Measurements from ENCODE around the gene XYLT1.

XYLT1 gene

DNA sequence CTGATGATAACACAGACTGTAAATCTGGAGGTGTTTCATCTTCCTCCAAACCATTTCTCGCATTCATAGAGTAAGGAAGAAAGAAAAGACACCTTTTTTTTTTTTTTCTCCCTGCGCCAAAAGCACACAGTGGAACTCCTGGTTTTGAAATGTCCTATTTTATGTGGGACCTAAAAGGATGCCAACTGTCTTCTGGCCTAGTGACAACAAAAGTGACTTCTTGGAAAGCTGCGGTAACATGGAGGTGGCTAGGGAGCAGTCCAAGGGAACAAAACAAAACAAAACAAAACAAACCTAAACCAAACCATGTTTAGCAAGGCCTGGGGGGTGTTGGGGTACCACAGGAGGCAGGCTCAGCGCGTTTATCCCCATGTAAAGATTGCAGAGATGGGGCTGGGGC is 174.8 kb downstream of the XYLT1 start:
- DNase-seq (ENCODE audit: extremely low read depth, low read depth), result no peak
- TF ChIP-seq, protein P1, sequence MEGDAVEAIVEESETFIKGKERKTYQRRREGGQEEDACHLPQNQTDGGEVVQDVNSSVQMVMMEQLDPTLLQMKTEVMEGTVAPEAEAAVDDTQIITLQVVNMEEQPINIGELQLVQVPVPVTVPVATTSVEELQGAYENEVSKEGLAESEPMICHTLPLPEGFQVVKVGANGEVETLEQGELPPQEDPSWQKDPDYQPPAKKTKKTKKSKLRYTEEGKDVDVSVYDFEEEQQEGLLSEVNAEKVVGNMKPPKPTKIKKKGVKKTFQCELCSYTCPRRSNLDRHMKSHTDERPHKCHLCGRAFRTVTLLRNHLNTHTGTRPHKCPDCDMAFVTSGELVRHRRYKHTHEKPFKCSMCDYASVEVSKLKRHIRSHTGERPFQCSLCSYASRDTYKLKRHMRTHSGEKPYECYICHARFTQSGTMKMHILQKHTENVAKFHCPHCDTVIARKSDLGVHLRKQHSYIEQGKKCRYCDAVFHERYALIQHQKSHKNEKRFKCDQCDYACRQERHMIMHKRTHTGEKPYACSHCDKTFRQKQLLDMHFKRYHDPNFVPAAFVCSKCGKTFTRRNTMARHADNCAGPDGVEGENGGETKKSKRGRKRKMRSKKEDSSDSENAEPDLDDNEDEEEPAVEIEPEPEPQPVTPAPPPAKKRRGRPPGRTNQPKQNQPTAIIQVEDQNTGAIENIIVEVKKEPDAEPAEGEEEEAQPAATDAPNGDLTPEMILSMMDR (IDR thresholded peaks at IDR 0.05; ENCODE audit: low read depth, low read length, missing control alignments), result no peak
- no peak overlapping the region for H3K4me3 ChIP-seq (replicated peaks; ENCODE audit: low read depth, low read length)

DNA sequence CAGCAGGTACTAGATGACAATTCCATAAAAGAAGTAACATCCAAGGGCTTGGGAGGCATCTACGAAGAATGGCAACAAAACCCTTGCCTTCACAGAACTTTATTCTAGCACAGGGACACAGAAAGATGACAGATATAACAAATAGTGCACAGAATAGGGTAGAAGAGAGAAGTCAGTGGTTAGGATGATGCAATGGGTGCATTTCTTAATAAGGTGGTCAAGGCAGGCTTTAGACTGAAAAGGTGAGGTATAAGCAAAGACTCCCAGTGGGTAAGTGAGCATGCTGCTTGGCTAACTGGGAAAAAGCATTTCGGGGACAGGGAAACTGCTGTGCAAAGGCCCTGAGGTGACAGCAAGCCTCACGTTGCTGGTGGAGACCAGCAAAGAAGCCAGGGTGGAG is 175.9 kb downstream of the XYLT1 start:
- no peak overlapping the region for H3K4me3 ChIP-seq (replicated peaks; ENCODE audit: low read depth, low read length)
- TF ChIP-seq, protein P1 (IDR thresholded peaks at IDR 0.05; ENCODE audit: low read depth, low read length, missing control alignments), result no peak
- no peak for DNase-seq (ENCODE audit: extremely low read depth, low read depth)

- no peak overlapping the region for H3K4me3 ChIP-seq (replicated peaks; ENCODE audit: low read depth, low read length)
- TF ChIP-seq, protein P1 (IDR thresholded peaks at IDR 0.05; ENCODE audit: low read depth, low read length, missing control alignments), result no peak
These were observed 176.8 kb downstream of the XYLT1 start for GRCh38 chr16:17293813-17294558.

GRCh38 chr16:17291289-17291688 is 179.5 kb downstream of the XYLT1 start:
- no peak for DNase-seq (ENCODE audit: extremely low read depth, low read depth)
- no peak overlapping the region for H3K4me3 ChIP-seq (replicated peaks; ENCODE audit: low read depth, low read length)
- TF ChIP-seq, protein P1 (IDR thresholded peaks at IDR 0.05; ENCODE audit: low read depth, low read length, missing control alignments), result no peak

More at GRCh38 chr16:17293813-17294558, 176.8 kb downstream of the XYLT1 start:
- DNase-seq (ENCODE audit: extremely low read depth, low read depth), result no peak

DNA sequence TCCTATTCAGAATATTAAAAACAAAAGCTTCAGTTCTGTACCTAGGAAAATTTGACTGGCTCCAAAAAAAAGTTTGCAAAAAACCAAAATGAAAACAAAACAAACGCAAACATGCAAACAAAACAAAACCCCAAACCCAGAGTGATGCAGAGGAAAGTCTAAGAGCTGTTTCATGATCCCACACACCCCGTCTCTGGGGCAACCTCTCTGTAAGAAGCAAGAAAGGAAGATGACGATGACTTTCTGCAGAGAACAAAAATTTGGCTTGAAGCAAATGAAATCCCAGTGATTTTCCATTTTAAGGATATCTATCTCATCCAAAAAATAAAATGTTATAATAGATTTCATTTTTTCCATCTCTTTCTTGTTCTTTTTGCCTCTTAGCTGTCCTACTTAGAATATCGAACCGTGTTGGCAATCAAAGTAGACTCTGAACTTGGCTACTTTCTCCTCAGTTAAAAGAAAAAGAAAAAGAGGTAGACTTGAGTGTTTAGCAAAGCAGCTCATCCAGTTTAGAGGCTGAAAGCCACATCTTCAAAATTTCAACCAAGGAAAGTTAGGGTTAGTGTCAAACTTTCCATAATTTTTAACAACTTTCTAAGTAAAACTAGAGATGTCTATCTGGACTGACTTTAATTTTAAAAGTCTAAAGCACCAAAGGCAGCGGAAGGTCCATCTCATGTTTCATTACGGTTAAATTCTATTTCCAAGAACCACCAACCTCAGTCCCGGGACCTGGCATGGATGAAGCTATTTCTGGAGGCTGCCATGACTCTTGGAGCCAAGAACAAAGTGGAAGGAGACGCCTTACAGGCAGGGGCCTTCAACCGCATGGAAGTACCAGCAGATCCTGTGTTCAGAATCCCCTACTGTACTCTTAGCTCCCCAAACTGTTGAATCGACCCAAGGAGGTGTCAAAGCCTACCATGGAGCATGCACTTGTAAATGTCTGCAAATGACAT is 180.8 kb downstream of the XYLT1 start:
- TF ChIP-seq, protein P1 (IDR thresholded peaks at IDR 0.05; ENCODE audit: low read depth, low read length, missing control alignments), result no peak
- H3K4me3 ChIP-seq (replicated peaks; ENCODE audit: low read depth, low read length), result no peak overlapping the region
- no peak for DNase-seq (ENCODE audit: extremely low read depth, low read depth)

- no peak overlapping the region for H3K4me3 ChIP-seq (replicated peaks; ENCODE audit: low read depth, low read length)
- TF ChIP-seq, protein P1 (IDR thresholded peaks at IDR 0.05; ENCODE audit: low read depth, low read length, missing control alignments), result no peak
- DNase-seq (ENCODE audit: extremely low read depth, low read depth), result no peak
These were observed 181.7 kb downstream of the XYLT1 start for GRCh38 chr16:17289050-17289449.
